ENCODE data around the gene EPC1. TPM values are rescaled to one million over a fixed set of nuclear protein-coding genes. Genes with fewer than 3 reads are reported as not detected.
"Not testable (repeated sequence)": the region's sequence is repeated elsewhere in the genome, so short reads cannot be mapped to it uniquely, and the experiment has no call there.

The EPC1 gene
- total RNA-seq, 2 experiments from 2014 or later: 173 to 181 TPM

DNA sequence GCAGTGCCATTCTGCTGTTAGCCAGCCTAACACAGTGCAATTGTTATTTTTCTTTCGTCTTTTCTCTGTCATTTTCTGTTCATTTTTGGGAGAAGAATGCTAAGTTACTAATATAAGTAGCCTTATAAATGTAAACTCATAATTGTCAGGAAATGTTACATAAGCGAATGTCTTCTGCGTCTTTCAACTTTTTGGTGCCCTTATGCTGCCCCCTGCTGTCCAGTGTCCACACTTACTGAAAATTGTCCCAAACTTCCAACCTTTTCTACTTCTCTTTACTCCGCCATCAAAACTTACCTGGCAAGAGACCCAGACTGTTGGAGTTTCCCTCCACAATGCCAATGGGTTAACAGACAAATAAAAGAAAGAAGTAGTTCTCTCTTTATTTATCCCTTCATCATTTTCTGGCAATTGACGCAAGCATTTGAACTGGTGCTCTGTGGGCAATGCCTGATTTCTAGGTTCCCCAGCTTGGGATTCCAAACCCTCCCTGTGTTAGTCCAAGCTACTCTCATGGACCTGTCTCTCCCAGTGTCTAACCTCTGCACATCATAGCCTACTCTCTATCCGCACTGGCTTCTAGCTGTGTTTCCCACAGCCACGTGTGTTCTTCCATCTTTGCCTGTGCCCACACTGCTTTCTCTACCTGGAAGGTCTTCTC is 21.0 kb upstream of the EPC1 start:
- no peaks in the 10 kb centered on the region for H3K9me3 Mint-ChIP-seq
- POLR2A ChIA-PET: interaction anchor here (0.7 to 1.8 kb wide), 5 partner anchors 10 to 20 kb away, joined by 3 to 8 read pairs (median 4); partner anchors contain the start of gene EPC1
- Histone ChIP-seq H3K4me3 (ENCODE audit: low read length) (no peak overlapping the region), H3K27me3 (ENCODE audit: control insufficient read depth in 1 of 2, insufficient read depth in 2 of 2, low read length in 2 of 2) (no peaks in the 10 kb centered on the region), H3K9me3 (ENCODE audit: control insufficient read depth in 1 of 2, insufficient read depth in 1 of 2, low read length in 2 of 2) (no peaks in the 10 kb centered on the region), H3K36me3 (ENCODE audit: insufficient read depth, low read length) (peaks cover 31% of the 10 kb centered on the region), H3K4me1 (ENCODE audit: insufficient read depth, low read length) (peaks cover 55% of the 10 kb centered on the region), H3K27ac (ENCODE audit: low read depth in 1 of 2, low read length in 2 of 2) (peak overlapping the region in 1 of 2 donors; percentile 38)
- intact Hi-C loops (cut with DNase I, micrococcal nuclease): loop anchor here (1.0 to 5.0 kb wide), 6 partner anchors 21 to 311 kb away; partner anchors contain the start of genes EPC1 (in 1 of the 2) and KIF5B (in 1 of the 2)
- H3K4me1 Mint-ChIP-seq (ENCODE audit: low read depth): peaks cover 72% of the 10 kb centered on the region
- H3K27me3 Mint-ChIP-seq: no peaks in the 10 kb centered on the region
- H3K36me3 Mint-ChIP-seq (ENCODE audit: low read depth): peaks cover 47% of the 10 kb centered on the region
- H3K4me3 Mint-ChIP-seq: peak overlapping the region; percentile 26
- TF ChIP-seq, protein P1, sequence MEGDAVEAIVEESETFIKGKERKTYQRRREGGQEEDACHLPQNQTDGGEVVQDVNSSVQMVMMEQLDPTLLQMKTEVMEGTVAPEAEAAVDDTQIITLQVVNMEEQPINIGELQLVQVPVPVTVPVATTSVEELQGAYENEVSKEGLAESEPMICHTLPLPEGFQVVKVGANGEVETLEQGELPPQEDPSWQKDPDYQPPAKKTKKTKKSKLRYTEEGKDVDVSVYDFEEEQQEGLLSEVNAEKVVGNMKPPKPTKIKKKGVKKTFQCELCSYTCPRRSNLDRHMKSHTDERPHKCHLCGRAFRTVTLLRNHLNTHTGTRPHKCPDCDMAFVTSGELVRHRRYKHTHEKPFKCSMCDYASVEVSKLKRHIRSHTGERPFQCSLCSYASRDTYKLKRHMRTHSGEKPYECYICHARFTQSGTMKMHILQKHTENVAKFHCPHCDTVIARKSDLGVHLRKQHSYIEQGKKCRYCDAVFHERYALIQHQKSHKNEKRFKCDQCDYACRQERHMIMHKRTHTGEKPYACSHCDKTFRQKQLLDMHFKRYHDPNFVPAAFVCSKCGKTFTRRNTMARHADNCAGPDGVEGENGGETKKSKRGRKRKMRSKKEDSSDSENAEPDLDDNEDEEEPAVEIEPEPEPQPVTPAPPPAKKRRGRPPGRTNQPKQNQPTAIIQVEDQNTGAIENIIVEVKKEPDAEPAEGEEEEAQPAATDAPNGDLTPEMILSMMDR (IDR thresholded peaks at IDR 0.05): peak; percentile 92
- ATAC-seq (ENCODE audit: poor library complexity) (peak; percentile 75), DNase-seq (peak; percentile 63 to 89 (median 72))
- H3K27ac Mint-ChIP-seq: peak overlapping the region; percentile 58
- CTCF ChIA-PET: interaction anchor here (0.7 to 2.7 kb wide), 7 partner anchors 10 to 111 kb away, joined by 3 to 12 read pairs (median 3); partner anchors contain the start of gene EPC1

DNA sequence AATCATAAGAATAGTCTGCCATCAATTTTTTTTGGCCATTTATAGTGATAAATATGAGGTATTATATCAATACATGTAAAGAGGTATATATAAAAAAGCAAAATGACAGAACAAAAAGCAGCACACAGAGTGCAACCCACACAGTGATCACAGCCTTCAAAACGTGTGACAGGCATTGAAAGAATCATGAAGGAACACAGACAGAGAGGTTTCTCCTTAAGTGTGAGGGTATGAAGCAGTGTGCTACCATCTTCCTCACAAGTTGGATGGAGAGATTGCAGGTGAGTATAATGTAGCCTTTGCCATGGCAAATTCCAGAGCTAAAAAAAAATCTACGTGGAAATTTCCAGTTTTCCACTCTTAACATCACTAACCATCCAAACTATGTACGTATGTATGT is 19.6 kb upstream of the EPC1 start:
- H3K4me3 Mint-ChIP-seq: peak overlapping the region; percentile 44
- POLR2A ChIA-PET: interaction anchor here (0.8 to 1.8 kb wide), 4 partner anchors 9 to 79 kb away, joined by 3 to 8 read pairs (median 4); partner anchors contain the start of gene CCDC7
- Histone ChIP-seq H3K4me3 (ENCODE audit: low read length) (no peak overlapping the region), H3K27ac (ENCODE audit: low read depth in 1 of 2, low read length in 2 of 2) (no peak overlapping the region), H3K4me1 (ENCODE audit: insufficient read depth, low read length) (peaks cover 58% of the 10 kb centered on the region), H3K9me3 (ENCODE audit: control insufficient read depth in 1 of 2, insufficient read depth in 1 of 2, low read length in 2 of 2) (no peaks in the 10 kb centered on the region), H3K36me3 (ENCODE audit: insufficient read depth, low read length) (peaks cover 21% of the 10 kb centered on the region), H3K27me3 (ENCODE audit: control insufficient read depth in 1 of 2, insufficient read depth in 2 of 2, low read length in 2 of 2) (no peaks in the 10 kb centered on the region)
- H3K4me1 Mint-ChIP-seq (ENCODE audit: low read depth): peaks cover 76% of the 10 kb centered on the region
- TF ChIP-seq, protein P1 (IDR thresholded peaks at IDR 0.05): no peak
- H3K27me3 Mint-ChIP-seq: no peaks in the 10 kb centered on the region
- H3K27ac Mint-ChIP-seq: peak overlapping the region; percentile 70
- peaks cover 48% of the 10 kb centered on the region for H3K36me3 Mint-ChIP-seq (ENCODE audit: low read depth)
- intact Hi-C loops (cut with DNase I, micrococcal nuclease): loop anchor here (2.0 to 5.0 kb wide), 2 partner anchors 20 to 309 kb away; partner anchors contain the start of genes EPC1 (in 1 of the 2) and KIF5B (in 1 of the 2)
- H3K9me3 Mint-ChIP-seq: no peaks in the 10 kb centered on the region
- CTCF ChIA-PET: interaction anchor here (1.0 to 2.7 kb wide), 5 partner anchors 14 to 110 kb away, joined by 3 to 12 read pairs (median 3); partner anchors contain the start of gene EPC1
- DNase-seq (no peak), ATAC-seq (ENCODE audit: poor library complexity) (no peak)

DNA sequence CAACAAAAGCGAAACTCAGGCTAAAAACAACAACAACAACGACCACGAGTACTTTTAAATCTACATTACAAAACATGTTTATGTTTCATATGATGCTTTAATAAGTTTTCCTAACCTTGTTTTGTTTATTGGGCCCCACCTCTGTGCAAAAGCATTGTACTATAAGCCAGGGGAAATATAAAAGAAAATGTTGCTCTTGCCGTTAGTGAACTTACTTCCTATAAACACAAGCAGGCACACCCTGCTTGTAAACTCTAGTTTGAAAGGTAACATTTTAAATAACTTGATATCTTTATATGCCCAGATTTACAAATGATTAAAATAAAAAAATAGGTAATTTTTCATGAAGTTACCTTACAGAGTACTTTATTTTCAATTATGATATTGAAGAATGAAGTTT is 19.2 kb upstream of the EPC1 start:
- intact Hi-C loops (cut with DNase I, micrococcal nuclease): loop anchor here (2.0 to 5.0 kb wide), 2 partner anchors 19 to 309 kb away; partner anchors contain the start of genes EPC1 (in 1 of the 2) and KIF5B (in 1 of the 2)

DNA sequence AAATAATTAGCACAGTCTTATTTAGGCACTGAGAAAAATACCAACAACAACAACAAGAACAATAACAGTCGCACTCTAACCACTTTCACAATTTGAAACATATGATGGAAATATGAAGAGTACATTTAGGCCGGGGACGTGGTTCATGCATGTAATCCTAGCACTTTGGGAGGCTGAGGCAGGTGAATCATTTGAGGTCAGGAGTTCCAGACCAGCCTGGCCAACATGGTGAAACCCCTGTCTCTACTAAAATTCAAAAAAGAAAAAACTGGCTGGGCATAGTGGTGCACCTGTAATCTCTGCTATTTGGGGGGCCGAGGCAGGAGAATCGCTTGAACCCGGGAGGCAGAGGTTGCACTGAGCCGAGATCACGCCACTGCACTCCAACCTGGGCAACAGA is 18.4 kb upstream of the EPC1 start:
- peak overlapping the region; percentile 70 for H3K27ac Mint-ChIP-seq
- H3K9me3 ChIP-seq (ENCODE audit: control insufficient read depth in 1 of 2, insufficient read depth in 1 of 2, low read length in 2 of 2); H3K9me3 Mint-ChIP-seq; H3K27me3 Mint-ChIP-seq; H3K27me3 ChIP-seq (ENCODE audit: control insufficient read depth in 1 of 2, insufficient read depth in 2 of 2, low read length in 2 of 2); H3K4me3 ChIP-seq (ENCODE audit: low read length); DNase-seq; H3K27ac ChIP-seq (ENCODE audit: low read depth in 1 of 2, low read length in 2 of 2); ATAC-seq (ENCODE audit: poor library complexity); CTCF ChIA-PET; POLR2A ChIA-PET: not testable (repeated sequence)
- peak overlapping the region; percentile 26 for H3K4me3 Mint-ChIP-seq
- H3K36me3 Mint-ChIP-seq (ENCODE audit: low read depth): peaks cover 50% of the 10 kb centered on the region
- Histone ChIP-seq H3K4me1 (ENCODE audit: insufficient read depth, low read length) (peaks cover 63% of the 10 kb centered on the region), H3K36me3 (ENCODE audit: insufficient read depth, low read length) (peaks cover 12% of the 10 kb centered on the region)
- H3K4me1 Mint-ChIP-seq (ENCODE audit: low read depth): peaks cover 74% of the 10 kb centered on the region
- intact Hi-C loops (cut with DNase I, micrococcal nuclease): loop anchor here in 1 of 2 experiments (5.0 kb wide), 1 partner anchor 308 kb away; the partner anchor contains the start of gene KIF5B

More for the DNA sequence above, 19.2 kb upstream of the EPC1 start:
- H3K9me3 Mint-ChIP-seq: no peaks in the 10 kb centered on the region
- peak overlapping the region; percentile 13 for H3K4me3 Mint-ChIP-seq
- peak overlapping the region; percentile 70 for H3K27ac Mint-ChIP-seq
- peak overlapping the region; percentile 6 for H3K4me3 ChIP-seq (ENCODE audit: low read length)
- H3K36me3 Mint-ChIP-seq (ENCODE audit: low read depth): peaks cover 48% of the 10 kb centered on the region
- H3K4me1 Mint-ChIP-seq (ENCODE audit: low read depth): peaks cover 76% of the 10 kb centered on the region
- TF ChIP-seq, protein P1 (IDR thresholded peaks at IDR 0.05): no peak
- ATAC-seq (ENCODE audit: poor library complexity) (no peak), DNase-seq (no peak)
- no peaks in the 10 kb centered on the region for H3K27me3 ChIP-seq (ENCODE audit: control insufficient read depth in 1 of 2, insufficient read depth in 2 of 2, low read length in 2 of 2)
- no peak overlapping the region for H3K27ac ChIP-seq (ENCODE audit: low read depth in 1 of 2, low read length in 2 of 2)
- H3K27me3 Mint-ChIP-seq: no peaks in the 10 kb centered on the region
- ChIA-PET CTCF (interaction anchor here (1.7 to 2.7 kb wide), 2 partner anchors 20 to 45 kb away, joined by 4 to 12 read pairs; no protein-coding TSS in a partner anchor), POLR2A (interaction anchor here (0.8 to 1.8 kb wide), 3 partner anchors 14 to 80 kb away, joined by 3 to 8 read pairs (median 3); partner anchors contain the start of gene CCDC7)
- H3K36me3 ChIP-seq (ENCODE audit: insufficient read depth, low read length): peaks cover 17% of the 10 kb centered on the region
- H3K4me1 ChIP-seq (ENCODE audit: insufficient read depth, low read length): peaks cover 58% of the 10 kb centered on the region
- H3K9me3 ChIP-seq (ENCODE audit: control insufficient read depth in 1 of 2, insufficient read depth in 1 of 2, low read length in 2 of 2): no peaks in the 10 kb centered on the region
